Kidney tubule cell (primary cell): ENCODE results near the gene B3GALT5.

Experiments
- DNase-seq: peaks from one replicate; pipeline ENCODE4 v3.0.0-alpha.2; 2018; ENCODE audit warnings: low spot score

B3GALT5 gene

GRCh38 chr21:39700318-39700717 lies 87.6 kb downstream of the B3GALT5 start:
- DNase-seq, result no peak

- DNase-seq, result no peak
Observed at GRCh38 chr21:39703578-39703977, 90.8 kb downstream of the B3GALT5 start.

DNA sequence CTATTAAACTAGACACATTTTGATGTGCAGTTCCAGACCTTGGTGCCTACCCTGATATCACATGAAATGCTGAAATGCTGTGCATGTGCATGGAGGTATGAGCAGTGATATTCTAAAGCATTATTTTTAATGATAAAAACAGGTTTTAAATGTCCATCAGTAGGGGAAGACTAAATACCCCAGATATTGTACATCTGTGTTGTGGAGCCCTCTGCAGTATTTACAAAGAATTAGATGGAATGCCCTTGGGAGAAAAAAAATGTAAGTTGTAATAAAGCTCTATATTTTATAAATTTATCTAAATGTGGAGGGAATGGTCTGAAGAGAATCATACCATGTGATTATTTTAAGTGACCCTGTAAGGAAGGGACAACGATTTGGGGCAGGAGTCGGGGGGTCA lies 93.1 kb downstream of the B3GALT5 start:
- no peak for DNase-seq

DNA sequence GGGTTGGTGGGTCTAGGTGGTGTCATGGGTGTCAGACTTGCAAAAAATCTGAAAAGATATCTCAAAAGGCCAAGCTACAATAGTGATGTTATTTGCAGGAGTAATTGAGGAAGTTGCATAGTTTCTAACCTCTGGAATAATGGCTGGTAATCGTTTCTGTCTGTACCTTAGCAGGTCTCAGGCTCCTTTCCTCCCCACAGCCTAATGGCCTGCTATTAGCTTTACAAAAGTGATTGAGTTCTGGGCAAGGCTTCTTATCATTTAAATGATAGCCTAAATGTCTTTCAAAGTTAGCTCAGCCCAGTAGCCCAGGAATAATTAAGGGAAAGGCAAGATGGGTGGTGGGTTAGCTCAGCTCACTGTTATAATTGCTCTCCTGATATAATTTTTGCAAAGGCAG lies 94.6 kb downstream of the B3GALT5 start:
- no peak for DNase-seq

GRCh38 chr21:39710866-39711265 lies 98.1 kb downstream of the B3GALT5 start:
- no peak for DNase-seq

DNA sequence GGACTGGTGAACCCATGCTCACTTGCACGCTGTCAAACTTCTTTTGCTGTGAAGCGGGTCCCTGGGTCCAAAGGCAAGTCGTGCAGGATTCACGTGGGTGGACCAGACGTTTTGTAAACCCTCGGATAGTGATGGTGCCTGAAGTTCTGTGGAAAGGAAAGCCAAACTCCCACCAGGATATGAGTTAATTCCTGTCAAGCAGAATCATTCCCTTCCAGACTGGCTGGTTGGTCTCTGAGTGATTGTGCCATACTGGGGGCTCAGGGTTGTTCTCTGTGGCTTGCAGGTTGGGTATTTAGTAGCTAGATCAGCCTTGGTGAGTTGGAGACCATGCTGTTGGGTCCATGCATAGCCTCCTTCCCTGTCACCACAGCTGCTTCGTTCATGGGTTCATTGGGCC lies 99.5 kb downstream of the B3GALT5 start:
- no peak for DNase-seq

DNA sequence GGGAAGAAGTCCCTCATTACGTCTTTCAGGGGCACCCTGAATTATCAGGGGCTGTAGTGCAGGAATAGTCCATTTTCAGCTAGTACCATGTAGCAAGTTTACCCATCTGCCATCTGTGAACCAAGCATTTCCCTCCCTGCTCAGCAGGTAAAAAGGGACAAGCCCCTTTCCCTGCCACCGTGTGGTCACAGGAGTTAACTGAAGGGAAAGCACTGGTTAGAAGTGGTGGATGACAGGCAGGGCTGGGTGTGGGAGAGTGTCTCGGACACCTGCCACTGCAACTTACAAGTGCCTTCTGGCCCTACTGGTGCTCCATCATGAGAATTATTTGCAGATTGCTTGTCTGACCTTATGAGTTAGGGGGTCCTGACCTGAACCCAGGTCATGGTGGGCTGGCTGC lies 100.2 kb downstream of the B3GALT5 start:
- DNase-seq, result no peak

DNA sequence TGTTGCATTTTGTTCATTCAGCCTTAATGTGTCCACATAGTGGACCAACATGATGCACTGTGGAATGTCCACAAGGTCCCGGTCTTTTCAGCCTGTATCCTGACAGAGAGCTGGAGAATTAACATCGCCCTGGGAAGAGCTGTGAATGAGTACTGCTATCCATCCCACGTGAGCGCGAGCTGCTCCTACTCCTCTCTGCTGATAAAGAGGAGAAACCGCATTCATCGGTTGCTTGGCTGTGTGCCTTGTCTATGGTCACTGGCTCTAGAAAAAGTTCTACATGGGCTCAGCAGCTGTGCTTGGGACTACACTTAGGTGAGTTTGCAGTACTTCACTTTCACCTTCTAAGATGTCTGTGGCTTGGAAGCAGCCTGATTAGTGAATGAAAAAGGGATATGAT lies 101.2 kb downstream of the B3GALT5 start:
- DNase-seq, result no peak

GRCh38 chr21:39714331-39714730 lies 101.6 kb downstream of the B3GALT5 start:
- no peak for DNase-seq

DNA sequence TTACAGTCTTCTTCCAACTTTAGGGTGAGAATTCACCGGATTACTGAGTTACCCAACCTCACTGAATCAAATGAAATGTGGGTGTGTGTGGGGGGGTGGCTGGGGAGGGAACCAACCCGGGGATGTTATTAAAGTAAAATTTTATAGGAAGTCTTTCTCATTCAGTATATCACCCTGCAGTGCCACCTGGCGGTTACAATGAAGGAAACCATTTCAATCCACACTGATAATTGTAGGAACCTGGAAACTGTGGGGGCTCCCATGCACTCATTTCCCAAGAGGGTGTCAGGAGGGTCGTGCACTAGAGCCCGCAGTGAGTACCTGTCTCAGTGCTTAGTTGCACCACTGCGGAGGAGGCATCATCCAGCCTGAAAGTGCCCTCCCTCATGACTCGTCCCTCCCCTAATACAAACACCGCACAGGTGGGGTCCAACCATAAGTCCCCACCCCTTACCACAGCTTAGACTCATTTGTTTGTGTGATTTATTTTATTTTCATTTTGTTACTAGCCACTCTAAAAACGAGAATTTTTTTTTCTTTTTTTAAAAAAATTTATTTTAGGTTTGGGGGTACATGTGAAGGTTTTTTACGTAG lies 103.2 kb downstream of the B3GALT5 start:
- peak; percentile 60 for DNase-seq

DNA sequence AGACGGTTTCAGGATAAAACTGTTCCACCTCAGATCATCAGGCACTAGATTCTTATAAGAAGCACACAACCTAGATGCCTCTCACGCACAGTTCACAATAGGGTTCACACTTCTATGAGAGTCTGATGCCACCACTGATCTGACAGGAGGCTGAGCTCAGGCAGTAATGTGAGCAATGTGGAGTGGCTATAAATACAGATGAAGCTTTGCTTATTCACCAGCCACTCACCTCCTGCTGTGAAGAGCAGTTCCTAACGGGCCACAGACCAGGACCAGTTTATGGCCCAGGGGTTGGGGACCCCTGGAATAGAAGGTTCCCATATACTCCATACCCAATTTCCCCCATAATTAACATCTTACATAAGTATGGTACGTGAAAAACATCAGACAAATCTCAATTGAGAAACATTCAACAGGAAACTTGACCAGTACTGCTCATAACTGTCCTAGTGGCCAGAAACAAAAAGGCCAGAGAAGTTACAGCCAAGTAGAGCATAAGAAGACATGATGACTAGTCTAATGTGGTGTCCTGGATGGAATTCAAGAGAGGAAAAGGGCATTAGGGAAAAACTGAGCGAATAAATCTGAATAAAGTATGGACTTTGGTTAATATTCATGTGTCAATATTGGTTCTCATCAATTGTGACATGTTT lies 107.5 kb downstream of the B3GALT5 start:
- DNase-seq, result peak; percentile 12

DNA sequence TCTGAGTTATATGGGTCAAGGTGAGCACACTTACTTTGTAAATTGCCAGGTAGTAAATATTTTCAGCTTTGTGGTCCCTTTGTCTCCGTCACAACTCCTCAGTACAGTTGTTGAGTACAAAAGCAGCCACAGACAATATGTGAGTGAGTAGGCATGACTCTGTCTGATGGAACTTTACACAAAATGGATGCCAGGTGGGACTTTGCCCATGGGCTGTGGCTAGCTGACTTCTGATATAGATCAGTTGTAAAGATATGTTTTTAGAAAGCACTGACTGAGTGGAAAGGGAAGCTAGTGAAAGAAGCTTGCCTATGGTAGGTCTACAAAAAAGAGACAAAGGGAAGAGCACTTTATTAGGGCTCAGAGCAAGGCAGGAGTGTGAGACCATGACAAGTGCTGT lies 109.1 kb downstream of the B3GALT5 start:
- no peak for DNase-seq
